Hypothalamus (tissue), 51 donors: Measurements from ENCODE around the gene EEF1E1.

ENCODE experiments used
- DNase-seq, 51 donors: peaks; one replicate each; lab custom pipeline; 2025; lab: John Stamatoyannopoulos, UW

EEF1E1 gene

DNA sequence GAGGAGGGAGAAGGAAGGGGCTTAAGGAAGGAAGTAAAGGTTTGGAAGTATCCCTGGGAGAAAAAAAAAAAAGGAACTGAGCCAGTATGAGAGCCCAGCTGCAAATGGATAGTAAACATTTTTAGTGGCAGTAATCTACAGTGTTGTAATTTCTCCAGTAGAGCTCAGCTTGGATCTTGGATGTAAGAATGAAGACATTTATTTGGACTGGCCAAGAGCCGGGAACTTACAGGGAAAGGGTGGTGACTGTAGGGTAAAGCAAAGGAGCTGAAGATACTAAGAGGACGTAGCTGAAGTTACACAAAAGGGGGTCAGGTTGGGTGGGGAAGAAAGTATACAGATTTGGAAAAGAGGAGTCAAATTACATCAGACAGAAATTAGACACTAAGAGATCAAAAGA, 13.5 kb downstream of the EEF1E1 start:
- no peak for DNase-seq

DNA sequence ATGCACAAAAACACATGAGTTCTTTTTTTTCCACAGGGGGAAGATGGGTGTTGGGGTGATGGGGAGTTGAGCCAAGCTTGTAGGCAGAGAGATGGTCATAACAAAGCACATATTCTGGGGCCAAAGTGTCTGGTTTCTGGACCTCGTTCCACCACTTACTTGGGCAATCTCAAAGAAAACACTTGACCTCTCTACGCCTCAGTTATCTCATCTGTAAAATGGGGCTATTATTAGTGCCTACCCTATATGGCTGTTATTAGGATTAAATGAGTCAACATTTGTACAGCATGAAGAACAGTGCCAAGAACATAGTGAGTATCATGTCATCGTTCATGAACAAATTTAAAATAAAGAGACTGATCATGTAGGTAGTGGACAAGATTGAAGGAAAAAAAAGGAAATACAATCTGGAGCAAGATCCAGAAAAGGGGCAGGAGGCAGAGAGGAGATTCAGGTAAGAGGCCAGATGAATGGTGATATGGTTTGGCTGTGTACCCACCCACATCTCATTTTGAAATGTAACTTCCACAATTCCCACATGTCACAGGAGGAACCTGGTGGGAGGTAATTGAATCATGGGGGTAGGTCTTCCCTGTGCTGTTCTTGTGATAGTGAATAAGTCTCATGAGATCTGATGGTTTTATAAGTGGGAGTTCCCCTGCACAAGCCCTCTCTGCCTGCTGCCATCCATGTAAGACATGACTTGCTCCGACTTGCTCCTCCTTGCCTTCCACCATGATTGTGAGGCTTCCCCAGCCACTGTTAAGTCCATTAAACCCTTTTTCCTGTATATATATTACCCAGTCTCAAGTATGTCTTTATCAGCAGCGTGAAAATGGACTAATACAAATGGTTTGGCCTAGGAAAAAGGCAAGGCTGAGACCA, 14.2 kb downstream of the EEF1E1 start:
- DNase-seq, result no peak

- no peak for DNase-seq
Measured at GRCh38 chr6:8086755-8087306, 15.5 kb downstream of the EEF1E1 start.

GRCh38 chr6:8085053-8085511, 17.3 kb downstream of the EEF1E1 start:
- no peak for DNase-seq

DNA sequence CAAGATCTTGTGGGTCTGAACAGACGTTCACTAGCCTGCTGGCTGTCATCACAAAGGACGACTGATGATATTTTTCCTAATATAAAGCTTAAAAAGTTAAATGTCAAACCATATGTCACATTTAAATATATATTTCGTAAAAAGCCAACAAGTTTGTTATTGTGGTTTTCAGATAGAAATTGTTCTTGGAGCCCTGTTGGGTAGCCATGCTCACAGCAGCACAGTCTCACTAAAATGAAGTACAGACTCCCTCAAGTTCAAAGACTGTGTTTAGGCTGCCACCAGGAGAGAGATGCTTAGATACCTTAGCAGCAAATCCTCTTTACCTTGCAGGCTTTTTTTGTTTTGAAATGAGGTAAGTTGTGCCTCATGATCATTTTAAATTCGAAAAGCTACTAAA, 17.8 kb downstream of the EEF1E1 start:
- DNase-seq, result no peak

DNA sequence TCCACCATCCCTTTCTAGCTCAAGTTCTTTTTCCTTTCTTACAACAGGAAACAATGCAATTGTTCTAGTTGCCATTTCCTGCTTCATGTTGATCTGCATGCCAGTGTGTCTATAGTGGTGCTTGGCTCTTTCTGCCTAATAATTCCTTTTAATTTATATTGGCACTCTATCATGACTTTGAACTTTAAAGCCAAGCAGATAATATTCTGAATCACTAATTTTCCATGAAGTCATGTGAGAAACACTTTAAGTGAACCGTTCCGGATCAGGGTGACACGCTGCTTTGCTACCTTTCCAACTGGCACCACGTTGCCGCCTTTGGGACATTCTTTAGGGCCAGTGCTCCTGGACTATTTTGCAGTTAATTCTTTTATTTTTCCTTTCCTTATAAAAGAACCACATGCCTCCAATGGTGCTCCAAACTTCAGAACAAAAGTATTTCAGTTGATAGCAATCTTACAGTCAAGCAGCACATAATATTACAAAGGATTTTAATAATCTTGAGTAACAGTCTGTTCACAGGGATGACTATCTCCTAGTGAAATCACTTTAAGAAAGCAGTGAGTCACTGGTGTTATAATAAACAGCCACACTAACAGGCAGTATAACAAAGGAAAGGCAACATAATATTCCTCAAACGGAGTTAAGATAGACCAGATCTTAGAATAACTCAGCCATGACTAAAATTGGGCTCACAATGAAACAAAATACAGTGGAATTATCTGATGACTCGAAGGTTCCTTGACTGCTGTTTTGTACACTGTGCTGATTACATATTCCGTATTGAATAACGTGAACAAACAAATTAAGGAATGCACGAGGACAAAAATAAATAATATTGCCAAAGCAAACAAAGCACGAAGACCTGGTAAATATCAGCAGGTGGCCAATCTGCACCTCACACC, 19.1 kb downstream of the EEF1E1 start:
- no peak for DNase-seq

- DNase-seq, result no peak
Measured at GRCh38 chr6:8082572-8082953, 19.8 kb downstream of the EEF1E1 start.

DNA sequence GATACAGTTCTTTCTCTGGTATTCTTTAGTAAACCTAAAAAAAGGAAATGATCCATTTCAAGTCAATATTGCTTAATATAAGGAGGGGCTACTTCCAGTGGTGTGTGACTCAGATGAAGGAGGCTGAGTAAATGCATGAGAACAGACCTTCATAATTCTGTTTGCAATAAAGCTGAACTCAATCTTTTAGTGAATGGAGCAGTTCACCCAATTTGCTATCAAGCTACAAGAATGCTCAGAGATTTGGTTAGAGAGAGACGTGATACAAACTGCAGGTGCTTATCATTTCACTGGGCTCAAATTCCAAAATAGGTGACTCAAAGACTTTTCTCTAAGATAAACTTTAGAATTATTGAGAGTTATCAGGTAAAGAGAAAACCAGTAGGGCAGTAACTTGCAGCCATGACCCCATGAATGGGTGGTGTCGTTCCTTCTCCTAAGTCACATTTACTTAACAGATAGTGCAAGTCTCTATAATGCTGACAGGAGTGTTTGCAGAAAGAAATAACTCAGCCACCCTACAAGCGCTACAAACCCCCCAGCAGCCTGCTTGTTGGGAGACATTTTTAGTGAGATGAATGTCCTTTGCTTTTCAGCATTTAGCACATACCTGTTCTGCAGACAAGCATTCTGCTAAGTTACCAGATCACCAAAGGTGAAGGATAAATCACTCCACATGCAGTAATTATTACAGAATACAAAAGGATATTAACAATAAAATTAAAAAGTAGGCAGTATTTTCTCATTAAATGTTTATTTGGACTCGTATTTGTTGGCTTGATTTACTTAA, 21.8 kb downstream of the EEF1E1 start:
- no peak for DNase-seq

DNA sequence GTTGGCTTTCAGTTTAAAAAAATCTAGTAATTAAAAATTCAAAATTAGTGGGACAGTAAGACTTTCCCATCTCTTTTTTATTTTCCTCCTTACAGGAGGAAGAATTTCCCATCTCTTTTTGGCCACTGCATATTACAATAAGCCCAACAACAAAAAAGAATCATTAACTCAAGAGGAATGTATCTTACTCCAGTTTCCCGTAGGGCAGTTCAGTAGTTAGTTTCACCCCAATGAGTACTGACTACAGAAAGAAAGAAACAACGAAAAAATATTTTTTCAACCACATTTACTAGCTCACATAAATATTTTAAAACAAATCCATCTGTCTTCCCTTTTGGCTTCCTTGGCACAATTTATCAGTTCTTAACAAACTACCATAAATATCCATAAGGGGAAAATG, 23.2 kb downstream of the EEF1E1 start:
- no peak for DNase-seq

DNA sequence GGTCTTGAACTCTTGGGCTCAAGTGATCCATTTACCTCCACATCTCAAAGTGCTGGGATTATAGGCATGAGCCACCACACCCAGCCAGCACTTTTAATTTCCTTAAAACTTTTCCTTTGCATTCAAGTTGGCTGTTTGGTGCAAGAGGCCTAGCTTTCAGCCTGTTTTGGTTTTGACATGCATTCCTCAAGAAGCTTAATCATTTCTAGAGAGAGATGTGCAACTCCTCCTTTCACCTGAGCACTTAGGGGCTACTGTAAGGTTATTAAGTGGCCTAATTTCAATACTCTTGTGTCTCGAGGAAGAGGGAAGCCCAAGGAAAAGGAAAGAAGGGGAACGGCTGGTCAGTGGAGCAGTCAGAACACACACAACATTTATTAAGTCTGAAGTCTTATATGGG, 24.4 kb downstream of the EEF1E1 start:
- DNase-seq, result no peak

DNA sequence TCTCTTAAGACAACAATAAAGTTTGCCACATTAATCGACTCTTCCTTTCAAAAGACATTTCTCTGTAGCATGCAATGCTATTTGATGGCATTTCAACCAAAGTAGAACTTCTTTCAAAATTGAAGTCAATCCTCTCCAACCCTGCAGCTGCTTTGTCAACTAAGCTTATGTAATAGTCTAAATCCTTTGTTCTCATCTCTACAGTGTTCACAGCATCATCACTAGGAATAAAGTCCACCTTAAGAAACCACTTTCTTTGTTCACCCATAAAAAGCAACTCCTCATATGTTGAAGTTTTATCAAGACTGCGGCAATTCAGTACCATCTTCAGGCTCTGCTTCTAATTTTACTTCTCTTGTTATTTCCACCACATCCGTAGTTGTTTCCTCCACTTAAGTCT, 26.6 kb downstream of the EEF1E1 start:
- DNase-seq, result no peak

DNA sequence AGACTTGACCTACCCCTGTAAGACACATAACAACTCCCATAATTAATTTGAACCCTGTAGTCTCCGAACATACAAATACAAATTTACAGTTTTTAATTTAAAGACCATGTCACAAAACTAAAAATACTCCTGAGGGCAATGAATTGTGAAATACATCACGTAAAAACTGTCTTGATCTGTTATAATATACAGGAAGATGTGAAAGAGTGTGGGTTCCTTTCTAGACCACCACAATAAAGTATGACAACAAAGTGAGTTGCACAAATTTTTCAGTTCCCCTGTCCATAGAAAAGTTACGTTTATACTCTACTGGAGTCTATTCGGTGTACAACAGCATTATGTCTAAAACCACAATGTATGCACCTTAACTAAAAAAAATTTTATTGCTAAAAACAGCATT, 27.2 kb downstream of the EEF1E1 start:
- no peak for DNase-seq

DNA sequence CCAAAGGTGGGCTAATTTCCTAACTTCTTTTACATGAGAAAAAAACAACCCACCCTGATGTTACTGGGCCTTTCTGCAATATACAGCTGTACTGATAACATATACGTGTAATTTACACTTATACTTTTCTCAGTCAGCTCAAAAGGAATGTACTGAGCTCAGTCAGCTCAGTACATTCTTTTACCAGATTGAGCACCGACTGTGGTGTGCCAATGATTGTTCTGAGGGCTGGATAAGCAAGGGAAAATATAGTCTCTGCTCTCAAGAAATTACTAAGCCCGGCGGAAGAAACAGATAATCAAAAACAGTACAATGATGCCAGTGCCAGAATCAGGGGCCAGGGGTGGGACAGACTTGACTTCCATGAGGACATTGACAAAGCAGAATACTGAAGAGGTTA, 28.1 kb downstream of the EEF1E1 start:
- no peak for DNase-seq

- no peak for DNase-seq
Measured at GRCh38 chr6:8073758-8074157, 28.6 kb downstream of the EEF1E1 start.

- no peak for DNase-seq
Measured at GRCh38 chr6:8070718-8071117, 31.6 kb downstream of the EEF1E1 start.

- DNase-seq, result no peak
Measured at GRCh38 chr6:8069631-8070284, 32.6 kb downstream of the EEF1E1 start.

DNA sequence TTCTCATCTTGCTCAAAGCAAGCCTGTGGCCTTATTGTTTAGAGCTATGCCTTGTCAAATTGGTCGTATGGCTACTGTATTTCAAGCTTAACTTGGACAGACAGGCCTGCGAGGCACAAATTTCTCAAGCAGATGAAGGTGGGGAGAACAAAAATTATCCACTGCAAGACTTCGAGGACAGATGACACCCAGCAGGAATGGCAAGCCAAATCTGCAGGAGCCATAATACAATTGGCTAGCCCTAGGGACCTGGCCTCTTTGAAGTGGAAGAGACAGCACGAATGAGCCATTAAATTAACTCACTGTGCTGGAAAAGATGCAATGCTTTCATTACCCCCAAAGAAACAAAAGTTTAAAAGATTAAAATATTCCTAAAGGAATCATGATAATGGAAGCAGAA, 33.2 kb downstream of the EEF1E1 start:
- DNase-seq, result no peak

GRCh38 chr6:8066108-8066507, 36.2 kb downstream of the EEF1E1 start:
- DNase-seq, result no peak

GRCh38 chr6:8065519-8065911, 36.8 kb downstream of the EEF1E1 start:
- peak in 2 of 51 donors; percentile 10 to 17 for DNase-seq
